ENCODE data around the gene SOX9.

The SOX9 gene

GRCh38 chr17:72120642-72121163, at the start of gene SOX9:
SOX9 (plus strand) TSS chr17:72121020; CDS start chr17:72121392, 372 bp downstream.
- no peak for DNase-seq

GRCh38 chr17:72071330-72071729, 49.5 kb upstream of the SOX9 start:
- no peak for DNase-seq

- no peak for DNase-seq
Measured at GRCh38 chr17:72075995-72076677, 44.7 kb upstream of the SOX9 start.

- DNase-seq = no peak
Measured at GRCh38 chr17:72076678-72077030, 44.2 kb upstream of the SOX9 start.

- DNase-seq = no peak
Measured at GRCh38 chr17:72077326-72077960, 43.4 kb upstream of the SOX9 start.

- DNase-seq = no peak
Measured at GRCh38 chr17:72079700-72080099, 41.1 kb upstream of the SOX9 start.

- no peak for DNase-seq
Measured at GRCh38 chr17:72087876-72088275, 32.9 kb upstream of the SOX9 start.

GRCh38 chr17:72089453-72089987, 31.3 kb upstream of the SOX9 start:
- no peak for DNase-seq

GRCh38 chr17:72090108-72090507, 30.7 kb upstream of the SOX9 start:
- no peak for DNase-seq

GRCh38 chr17:72092710-72093322, 28.0 kb upstream of the SOX9 start:
- DNase-seq = no peak

- DNase-seq = no peak
Measured at GRCh38 chr17:72093707-72094106, 27.1 kb upstream of the SOX9 start.

GRCh38 chr17:72095316-72095715, 25.5 kb upstream of the SOX9 start:
- no peak for DNase-seq

GRCh38 chr17:72097144-72097543, 23.7 kb upstream of the SOX9 start:
- no peak for DNase-seq

- DNase-seq = no peak
Measured at GRCh38 chr17:72099919-72100318, 20.9 kb upstream of the SOX9 start.

GRCh38 chr17:72100470-72100869, 20.4 kb upstream of the SOX9 start:
- no peak for DNase-seq

GRCh38 chr17:72101526-72101925, 19.3 kb upstream of the SOX9 start:
- no peak for DNase-seq

GRCh38 chr17:72102366-72102765, 18.5 kb upstream of the SOX9 start:
- DNase-seq = no peak

- DNase-seq = no peak
Measured at GRCh38 chr17:72104164-72104862, 16.5 kb upstream of the SOX9 start.

GRCh38 chr17:72104863-72105234, 16.0 kb upstream of the SOX9 start:
- DNase-seq = no peak

GRCh38 chr17:72107100-72107499, 13.7 kb upstream of the SOX9 start:
- no peak for DNase-seq

GRCh38 chr17:72110231-72110941, 10.4 kb upstream of the SOX9 start:
- DNase-seq = no peak

GRCh38 chr17:72110942-72111318, 9.9 kb upstream of the SOX9 start:
- no peak for DNase-seq

All from hematopoietic multipotent progenitor cell treated with erythropoietin and hydrocortisone succinate and interleukin-3 and kit ligand, for 6 days (in vitro differentiated cells).